Activated T-helper 1 cell treated with Interleukin-2 at 50 U/mL for 16 hours (primary cell): ENCODE results near the gene SH3BP5L.
"Not testable (repeated sequence)": the region's sequence is repeated elsewhere in the genome, so short reads cannot be mapped to it uniquely, and the experiment has no call there.

Experiments used
- DNase-seq: peaks from one replicate; pipeline ENCODE4 v3.0.0-alpha.2; 2020; ENCODE audit warnings: low read depth

SH3BP5L gene

DNA sequence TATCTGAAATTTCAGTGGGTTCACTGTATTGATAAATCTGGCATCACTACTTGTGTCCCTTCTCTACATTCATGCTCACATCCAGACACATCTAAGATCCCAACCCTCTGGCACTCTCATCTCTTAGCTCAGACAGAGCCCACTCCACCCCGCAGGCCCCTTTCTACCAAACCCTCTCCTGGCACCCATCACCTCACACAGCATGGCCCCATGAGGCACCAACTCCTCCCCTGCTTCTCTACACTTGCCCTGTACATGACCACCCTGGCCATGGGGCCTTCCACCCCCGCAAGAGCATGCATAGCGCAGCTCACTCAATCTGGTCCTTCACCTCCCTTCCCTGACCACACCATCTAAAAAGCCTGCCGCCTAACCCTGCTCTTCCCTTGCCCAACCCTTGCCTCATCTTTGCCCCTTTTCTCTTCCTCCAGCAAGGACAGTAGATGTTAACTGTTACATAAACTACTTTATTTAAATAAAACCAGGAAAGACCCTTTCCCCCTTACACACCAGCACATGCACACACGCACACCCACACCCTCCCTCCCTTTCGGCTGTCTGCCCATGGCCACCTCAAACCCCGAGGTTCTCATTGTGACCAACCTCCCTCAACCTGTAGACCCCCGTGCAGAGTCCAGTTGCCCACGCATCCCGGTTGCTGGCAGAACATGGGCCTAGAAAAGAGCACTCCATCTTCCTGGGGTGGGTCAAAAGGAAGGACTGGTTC lies 15.6 kb downstream of the SH3BP5L start:
- no peak for DNase-seq

- no peak for DNase-seq
Measured at GRCh38 chr1:248808876-248809275, 16.8 kb downstream of the SH3BP5L start.

DNA sequence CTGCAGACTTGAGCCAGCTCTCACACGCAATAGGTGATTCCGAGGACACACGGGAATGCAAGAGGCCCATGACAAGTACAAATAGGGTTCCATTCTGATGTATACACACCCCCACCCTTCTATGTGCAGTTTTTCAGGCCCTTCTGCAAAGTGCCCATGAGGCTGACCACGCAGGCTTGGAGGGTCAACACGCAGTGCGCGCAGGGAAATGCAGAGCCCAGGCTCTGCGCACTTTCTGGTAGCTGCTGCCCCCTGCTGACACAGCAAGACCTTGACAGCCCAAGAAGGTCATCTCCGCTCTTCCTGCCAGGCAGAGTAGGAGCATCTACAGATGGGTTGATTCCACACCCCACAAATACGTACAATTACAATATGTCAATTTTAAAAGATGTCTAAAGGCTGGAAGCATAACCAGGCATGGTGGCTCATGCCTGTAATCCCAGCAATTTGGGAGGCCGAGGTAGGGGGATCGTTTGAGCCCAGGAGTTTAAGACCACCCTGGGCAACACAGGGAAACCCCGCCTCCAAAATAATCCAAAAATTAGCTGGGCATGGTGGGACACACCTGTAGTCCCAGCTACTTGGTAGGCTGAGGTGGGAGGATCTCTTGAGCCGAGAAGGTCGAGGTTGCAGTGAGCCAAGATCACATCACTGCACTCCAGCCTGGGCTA lies 18.5 kb downstream of the SH3BP5L start:
- DNase-seq: no peak

GRCh38 chr1:248805876-248806275 lies 19.8 kb downstream of the SH3BP5L start:
- no peak for DNase-seq

- DNase-seq: no peak
Measured at GRCh38 chr1:248804771-248805681, 20.7 kb downstream of the SH3BP5L start.

DNA sequence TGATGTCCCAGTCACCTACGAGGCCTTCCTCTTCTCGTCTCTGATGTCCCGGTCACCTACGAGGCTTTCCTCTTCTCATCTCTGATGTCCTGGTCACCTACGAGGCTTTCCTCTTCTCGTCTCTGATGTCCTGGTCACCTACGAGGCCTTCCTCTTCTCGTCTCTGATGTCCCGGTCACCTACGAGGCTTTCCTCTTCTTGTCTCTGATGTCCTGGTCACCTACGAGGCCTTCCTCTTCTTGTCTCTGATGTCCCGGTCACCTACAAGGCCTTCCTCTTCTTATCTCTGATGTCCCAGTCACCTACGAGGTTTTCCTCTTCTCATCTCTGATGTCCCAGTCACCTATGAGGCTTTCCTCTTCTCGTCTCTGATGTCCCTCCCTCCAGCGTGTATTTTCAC lies 22.2 kb downstream of the SH3BP5L start:
- DNase-seq: not testable (repeated sequence)

- no peak for DNase-seq
Measured at GRCh38 chr1:248802454-248802853, 23.3 kb downstream of the SH3BP5L start.

GRCh38 chr1:248800459-248800858 lies 25.3 kb downstream of the SH3BP5L start:
- no peak for DNase-seq

DNA sequence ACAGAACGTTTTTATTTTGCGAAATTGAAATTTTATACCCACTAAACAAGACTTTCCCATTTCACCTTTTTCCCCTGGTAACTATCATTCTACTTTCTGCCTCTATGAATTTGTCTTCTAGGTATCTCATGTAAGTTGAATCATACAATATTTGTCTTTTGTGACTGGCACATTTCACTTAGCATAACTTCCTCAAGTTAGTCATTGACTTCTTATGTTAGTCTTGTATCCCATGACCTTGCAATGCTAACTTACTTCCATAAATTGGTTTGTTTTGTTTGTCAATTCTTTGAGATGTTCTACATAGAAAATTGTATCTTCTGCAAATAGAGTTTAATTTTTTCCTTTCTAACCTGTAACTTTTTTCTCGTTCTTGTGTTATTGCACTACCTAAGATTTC lies 26.9 kb downstream of the SH3BP5L start:
- no peak for DNase-seq

DNA sequence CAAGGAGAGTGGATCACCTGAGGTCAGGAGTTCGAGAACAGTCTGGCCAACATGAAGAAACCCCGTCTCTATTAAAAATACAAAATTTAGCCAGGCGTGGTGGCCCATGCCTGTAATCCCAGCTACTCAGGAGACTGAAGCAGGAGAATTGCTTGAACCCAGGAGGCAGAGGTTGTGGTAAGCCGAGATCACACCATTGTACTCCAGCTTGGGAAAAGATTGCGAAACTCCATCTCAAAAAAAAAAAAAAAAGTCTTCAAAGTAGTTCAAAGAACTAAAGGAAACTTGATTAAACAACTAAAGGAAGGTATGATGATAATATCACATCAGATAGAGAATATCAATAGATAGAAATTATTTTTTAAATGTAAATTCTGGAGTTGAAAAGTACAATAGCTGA lies 31.1 kb downstream of the SH3BP5L start:
- not testable (repeated sequence) for DNase-seq

DNA sequence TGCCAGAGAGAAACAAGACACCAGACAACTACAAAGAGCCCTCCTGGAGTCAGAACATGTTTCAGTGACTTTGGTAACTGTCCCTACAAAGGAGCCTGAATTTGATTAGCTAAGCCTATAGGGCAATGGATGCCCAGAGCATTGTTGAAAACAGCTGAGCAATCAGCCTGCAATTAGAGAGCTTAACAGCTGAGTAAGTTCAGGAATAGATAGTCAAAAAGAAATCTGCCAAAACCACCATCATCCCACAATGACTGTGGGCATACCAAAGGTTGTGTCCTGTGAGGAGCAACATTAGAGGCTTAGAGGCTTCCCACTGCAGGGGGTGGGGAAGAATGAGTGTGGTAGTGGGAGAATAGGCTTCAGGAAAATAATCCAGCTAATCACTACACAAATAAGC lies 32.1 kb downstream of the SH3BP5L start:
- DNase-seq: no peak

GRCh38 chr1:248792342-248792741 lies 33.4 kb downstream of the SH3BP5L start:
- DNase-seq: no peak

- no peak for DNase-seq
Measured at GRCh38 chr1:248791010-248791409, 34.7 kb downstream of the SH3BP5L start.

GRCh38 chr1:248790456-248790855 lies 35.3 kb downstream of the SH3BP5L start:
- DNase-seq: no peak

DNA sequence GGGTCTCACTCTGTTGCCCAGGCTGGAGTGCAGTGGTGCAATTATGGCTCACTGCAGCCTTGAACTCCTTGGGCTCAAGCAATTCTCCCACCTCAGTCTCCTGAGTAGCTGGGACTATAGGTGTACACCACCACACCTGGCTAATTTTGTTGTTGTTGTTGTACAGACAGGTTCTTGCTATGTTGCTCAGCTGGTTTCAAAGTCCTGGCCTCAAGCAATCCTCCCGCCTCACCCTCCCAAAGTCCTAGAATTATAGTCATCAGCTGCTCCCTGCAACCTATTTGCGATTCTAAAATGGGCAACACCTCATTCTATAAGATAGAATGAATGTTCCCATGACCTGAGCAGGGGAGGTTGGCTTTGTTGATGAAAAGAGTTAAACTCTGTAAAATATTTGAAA lies 36.4 kb downstream of the SH3BP5L start:
- DNase-seq: not testable (repeated sequence)

GRCh38 chr1:248788327-248788726 lies 37.4 kb downstream of the SH3BP5L start:
- no peak for DNase-seq

GRCh38 chr1:248787430-248787829 lies 38.3 kb downstream of the SH3BP5L start:
- DNase-seq: no peak

DNA sequence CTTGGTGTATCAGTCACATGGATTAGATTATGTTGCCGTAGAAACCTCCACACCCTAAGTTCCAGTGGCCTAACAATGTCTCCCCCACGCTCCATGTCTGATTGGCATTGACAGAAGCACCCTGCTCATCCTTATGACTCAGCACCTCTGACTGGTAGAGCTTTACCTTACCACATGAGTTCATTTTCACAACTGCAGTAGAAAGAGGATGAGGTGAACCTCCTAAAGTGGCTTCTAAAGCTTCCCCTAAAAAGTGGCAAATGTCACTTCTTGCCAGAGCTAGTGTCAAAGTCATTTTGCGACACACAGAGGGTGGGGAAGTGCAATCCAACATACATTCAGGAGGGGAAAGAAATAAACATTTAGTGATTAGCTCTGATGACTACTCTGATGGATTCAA lies 39.6 kb downstream of the SH3BP5L start:
- no peak for DNase-seq

DNA sequence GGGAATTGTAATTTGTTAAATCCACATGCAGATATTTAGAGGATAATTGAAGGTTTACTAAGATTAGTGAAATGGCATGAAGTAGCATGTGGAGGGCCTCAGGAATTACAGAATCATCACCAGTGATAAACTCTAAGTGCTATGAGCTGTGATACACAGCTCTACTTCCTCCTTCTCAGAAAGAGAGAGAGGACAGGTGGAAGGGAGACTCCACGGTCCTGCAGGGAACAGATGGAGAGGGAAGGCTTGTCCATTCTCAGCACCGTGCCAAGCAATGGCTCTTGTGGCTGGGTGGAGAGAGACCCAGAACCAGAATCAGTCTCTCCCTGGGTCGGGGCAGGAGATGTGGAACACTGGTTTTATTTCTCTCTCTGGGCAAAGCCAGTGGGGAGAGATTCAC lies 42.3 kb downstream of the SH3BP5L start:
- no peak for DNase-seq

DNA sequence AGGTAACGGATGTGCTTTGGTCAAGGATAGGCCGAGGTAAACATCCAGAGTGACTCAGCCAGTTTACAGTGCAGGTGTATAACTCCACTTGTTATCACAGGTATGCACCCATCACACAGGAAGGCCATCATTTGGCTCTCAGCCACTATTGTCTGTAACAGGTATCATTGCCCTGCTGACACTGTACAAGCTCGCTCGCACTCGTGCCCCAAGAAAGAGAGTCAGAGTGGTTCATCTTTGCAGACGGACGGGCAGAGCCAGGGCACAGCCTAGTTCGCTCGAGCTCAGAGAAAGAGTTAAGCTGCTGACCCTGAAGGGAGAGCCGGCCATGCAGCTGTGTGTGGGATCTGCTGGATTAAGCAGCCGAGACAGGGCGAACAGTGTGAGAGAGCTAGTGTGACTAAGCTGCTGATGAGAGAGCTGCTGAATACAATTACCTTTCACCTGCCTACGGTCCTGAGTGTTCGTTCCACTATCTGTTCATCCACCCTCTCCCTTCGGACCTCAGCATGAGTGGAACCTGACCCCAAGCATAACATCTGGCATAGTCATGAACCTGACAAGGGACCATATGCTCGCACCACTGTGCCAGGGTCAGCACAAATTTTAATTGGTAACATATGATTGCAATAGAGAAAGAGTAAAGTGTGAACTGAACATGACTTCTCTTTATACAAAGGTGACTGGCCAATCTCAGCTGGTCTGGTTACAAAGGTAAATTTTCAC lies 43.1 kb downstream of the SH3BP5L start:
- DNase-seq: no peak

DNA sequence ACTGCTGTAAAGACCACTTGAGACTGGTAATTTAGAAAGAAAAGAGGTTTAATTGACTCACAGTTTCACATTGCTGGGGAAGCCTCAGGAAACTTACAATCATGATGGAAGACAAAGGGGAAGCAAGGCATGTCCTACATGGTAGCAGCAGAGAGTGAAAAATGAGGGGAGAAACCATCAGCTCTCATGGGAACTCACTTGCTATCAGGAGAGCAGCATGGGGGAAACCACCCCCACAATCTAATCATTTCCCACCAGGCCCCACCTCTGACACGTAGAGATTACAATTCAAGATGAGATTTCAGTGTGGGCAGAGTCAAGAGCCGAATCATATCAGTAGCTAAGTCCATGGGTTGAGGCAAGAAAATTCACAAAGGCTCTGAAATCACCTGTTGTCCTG lies 46.4 kb downstream of the SH3BP5L start:
- no peak for DNase-seq

- no peak for DNase-seq
Measured at GRCh38 chr1:248778906-248779305, 46.8 kb downstream of the SH3BP5L start.
